Liver (tissue), 9 donors: ENCODE results near the gene MECR. TPM values are rescaled to one million over a fixed set of nuclear protein-coding genes. Genes with fewer than 3 reads are reported as not detected.

Source experiments
- DNase-seq: peaks from one replicate; pipeline ENCODE4 v3.0.0-alpha.2; 2017; ENCODE audit warnings: low spot score
- H3K27ac ChIP-seq, 2 donors: one replicate each; pipeline ENCODE4 v1.7.0; 2013; ENCODE audit warnings: inconsistent platforms in 2 of 2, low read length in 2 of 2, control low read depth in 1 of 2, low read depth in 1 of 2, mild to moderate bottlenecking in 1 of 2
- H3K27me3 ChIP-seq, 4 donors: one replicate each; pipeline versions ENCODE4 v1.6.1 to v1.7.0; 2013; ENCODE audit warnings: low read length in 3 of 4, inconsistent platforms in 1 of 4, mild to moderate bottlenecking in 1 of 4, moderate library complexity in 1 of 4; ENCODE audit not compliant: control insufficient read depth in 4 of 4, insufficient read depth in 4 of 4
- H3K36me3 ChIP-seq, 4 donors: one replicate each; pipeline versions ENCODE4 v1.6.1 to v1.7.0; 2013; ENCODE audit warnings: low read length in 3 of 4, mild to moderate bottlenecking in 3 of 4, low read depth in 1 of 4, moderate library complexity in 1 of 4; ENCODE audit not compliant: control insufficient read depth in 4 of 4, insufficient read depth in 3 of 4
- H3K4me1 ChIP-seq, 4 donors: one replicate each; pipeline versions ENCODE4 v1.6.1 to v1.7.0; 2013; ENCODE audit warnings: low read length in 3 of 4, mild to moderate bottlenecking in 3 of 4, moderate library complexity in 1 of 4; ENCODE audit not compliant: control insufficient read depth in 4 of 4, insufficient read depth in 4 of 4
- H3K4me3 ChIP-seq, 3 donors: one replicate each; pipeline versions ENCODE4 v1.6.1 to v1.7.0; 2013; ENCODE audit warnings: low read length in 3 of 3, control low read depth in 1 of 3, low read depth in 1 of 3, mild to moderate bottlenecking in 1 of 3
- H3K9ac ChIP-seq, 2 donors: one replicate each; pipeline ENCODE4 v1.7.0; 2013; ENCODE audit warnings: low read length in 2 of 2, mild to moderate bottlenecking in 2 of 2, moderate library complexity in 2 of 2, control low read depth in 1 of 2, low read depth in 1 of 2
- H3K9me3 ChIP-seq, 4 donors: one replicate each; pipeline versions ENCODE4 v1.6.1 to v1.7.0; 2013; ENCODE audit warnings: low read length in 3 of 4; ENCODE audit not compliant: control insufficient read depth in 4 of 4
- EGR1 ChIP-seq, 2 donors: IDR thresholded peaks; 2 replicates each; pipeline ENCODE4 v1.6.1; 2016 to 2018; ENCODE audit warnings: antibody characterized with exemption in 2 of 2, low read depth in 2 of 2
- FOXA1 ChIP-seq: IDR thresholded peaks from 2 replicates; pipeline ENCODE4 v1.6.1; 2016; ENCODE audit warnings: antibody characterized with exemption
- GABPA ChIP-seq, 2 donors: IDR thresholded peaks in 1 of 2; conservative IDR thresholded peaks in 1 of 2; 2 replicates each; pipeline ENCODE4 v1.6.1; 2016; ENCODE audit warnings: antibody characterized with exemption in 2 of 2, mild to moderate bottlenecking in 1 of 2, moderate library complexity in 1 of 2
- HNF4A ChIP-seq, 2 donors: conservative IDR thresholded peaks; 2 replicates each; pipeline ENCODE4 v1.6.1; 2016; ENCODE audit warnings: antibody characterized with exemption in 2 of 2, mild to moderate bottlenecking in 2 of 2
- HNF4G ChIP-seq: IDR thresholded peaks from 2 replicates; pipeline ENCODE4 v1.6.1; 2016; ENCODE audit warnings: antibody characterized with exemption
- JUND ChIP-seq, 2 donors: IDR thresholded peaks; 2 replicates each; pipeline ENCODE4 v1.6.1; 2016; ENCODE audit warnings: antibody characterized with exemption in 2 of 2
- NR2F2 ChIP-seq: IDR thresholded peaks from 2 replicates; pipeline ENCODE4 v1.6.1; 2016; ENCODE audit warnings: antibody characterized with exemption
- RAD21 ChIP-seq, 2 donors: IDR thresholded peaks; 2 replicates each; pipeline ENCODE4 v1.6.1; 2016; ENCODE audit warnings: antibody characterized with exemption in 2 of 2, mild to moderate bottlenecking in 2 of 2
- RXRA ChIP-seq, 2 donors: IDR thresholded peaks; 2 replicates each; pipeline ENCODE4 v1.6.1; 2017 to 2018; ENCODE audit warnings: antibody characterized with exemption in 2 of 2, mild to moderate bottlenecking in 1 of 2
- SP1 ChIP-seq: IDR thresholded peaks from 2 replicates; pipeline ENCODE4 v1.6.1; 2018; ENCODE audit warnings: antibody characterized with exemption, mild to moderate bottlenecking
- YY1 ChIP-seq: IDR thresholded peaks from 2 replicates; pipeline ENCODE4 v1.6.1; 2016; ENCODE audit warnings: antibody characterized with exemption, mild to moderate bottlenecking
- WGBS: extraction: QIAGEN DNeasy Blood & Tissue Kit; methylation state at CpG from one replicate; pipeline ENCODE4 v1.1.7; 2013; 5-methylcytosine and 5-hydroxymethylcytosine counted together
- polyA plus RNA-seq, 2 donors: library from polyadenylated mRNA; stranded (reverse) in 1 of 2; unstranded in 1 of 2; fragments of 200-250 nt in 1 of 2; fragments of >200 nt in 1 of 2; fragmentation: Nextera tagmentation in 1 of 2; extraction: Ambion mirVana in 1 of 2; gene quantifications; one replicate each; pipeline versions ENCODE4 v1.2.1 to v1.2.3, GENCODE V29; 2013 to 2015
- total RNA-seq, 2 donors: library from RNA; depleted of rRNA; stranded (reverse); fragments of >200 nt; gene quantifications; one replicate each; pipeline ENCODE4 v1.2.3, GENCODE V29; 2014
- TF ChIP-seq, protein P1 (sequence below): fragments of 150-350 bp; IDR thresholded peaks from 2 replicates; pipeline ENCODE4 v1.5.1; 2017; ENCODE audit warnings: improper control_type of control experiment, low read depth, low read length; ENCODE audit not compliant: missing input control
- TF ChIP-seq, protein P2 (sequence below): IDR thresholded peaks from 2 replicates; pipeline ENCODE4 v1.6.1; 2016; ENCODE audit warnings: antibody characterized with exemption
- TF ChIP-seq, protein P3 (sequence below): IDR thresholded peaks from 2 replicates; pipeline ENCODE4 v1.6.1; 2016; ENCODE audit warnings: antibody characterized with exemption
- TF ChIP-seq, protein P4 (sequence below): IDR thresholded peaks from 2 replicates; pipeline ENCODE4 v1.6.1; 2016; ENCODE audit warnings: antibody characterized with exemption, mild to moderate bottlenecking
- TF ChIP-seq, protein P5 (sequence below): IDR thresholded peaks from 2 replicates; pipeline ENCODE4 v1.6.1; 2016; ENCODE audit warnings: antibody characterized with exemption
- donor health status: healthy.
- donor health status: healthy.
- donor health status: healthy.
- donor health status: healthy.
- donor health status: healthy.

Gene MECR
- total and polyA plus RNA-seq, 4 donors: 7.5 to 19.9 (median 13.2) TPM

DNA sequence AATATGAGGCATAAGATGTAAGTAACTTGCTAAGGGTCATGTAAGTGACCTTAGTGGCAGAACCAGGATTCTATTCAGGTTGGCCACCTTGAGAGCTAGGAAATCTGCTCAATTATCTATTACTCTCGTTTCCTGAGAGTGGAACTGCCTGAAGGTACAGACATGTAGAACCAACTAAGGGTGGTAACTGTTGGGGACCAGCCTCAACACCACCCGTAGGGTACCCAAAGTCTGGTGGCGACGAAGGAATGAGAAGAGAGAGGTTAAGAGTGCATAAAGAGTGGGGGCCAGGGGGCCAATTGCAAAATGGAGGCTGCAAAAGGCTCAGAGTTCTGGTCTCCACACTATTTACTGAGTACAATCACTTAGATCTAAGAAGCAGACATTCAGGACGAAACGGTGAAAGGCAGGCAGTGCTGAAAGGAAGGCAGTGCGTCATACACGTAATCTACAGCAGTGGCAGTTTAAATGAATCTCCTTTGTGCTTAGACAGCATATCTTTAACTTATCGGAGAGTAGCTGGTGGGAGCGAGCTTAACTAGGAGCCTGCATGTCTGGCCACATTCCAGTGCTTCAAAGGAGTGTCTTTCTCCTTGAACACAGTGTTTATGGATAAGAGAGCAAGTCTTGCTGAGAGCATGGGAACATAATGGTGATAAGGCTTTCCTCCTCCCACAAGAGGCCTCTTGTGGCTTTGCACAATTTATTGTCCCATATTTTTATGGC is 74.0 kb downstream of the MECR start:
- TF ChIP-seq, protein P1, sequence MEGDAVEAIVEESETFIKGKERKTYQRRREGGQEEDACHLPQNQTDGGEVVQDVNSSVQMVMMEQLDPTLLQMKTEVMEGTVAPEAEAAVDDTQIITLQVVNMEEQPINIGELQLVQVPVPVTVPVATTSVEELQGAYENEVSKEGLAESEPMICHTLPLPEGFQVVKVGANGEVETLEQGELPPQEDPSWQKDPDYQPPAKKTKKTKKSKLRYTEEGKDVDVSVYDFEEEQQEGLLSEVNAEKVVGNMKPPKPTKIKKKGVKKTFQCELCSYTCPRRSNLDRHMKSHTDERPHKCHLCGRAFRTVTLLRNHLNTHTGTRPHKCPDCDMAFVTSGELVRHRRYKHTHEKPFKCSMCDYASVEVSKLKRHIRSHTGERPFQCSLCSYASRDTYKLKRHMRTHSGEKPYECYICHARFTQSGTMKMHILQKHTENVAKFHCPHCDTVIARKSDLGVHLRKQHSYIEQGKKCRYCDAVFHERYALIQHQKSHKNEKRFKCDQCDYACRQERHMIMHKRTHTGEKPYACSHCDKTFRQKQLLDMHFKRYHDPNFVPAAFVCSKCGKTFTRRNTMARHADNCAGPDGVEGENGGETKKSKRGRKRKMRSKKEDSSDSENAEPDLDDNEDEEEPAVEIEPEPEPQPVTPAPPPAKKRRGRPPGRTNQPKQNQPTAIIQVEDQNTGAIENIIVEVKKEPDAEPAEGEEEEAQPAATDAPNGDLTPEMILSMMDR: no peak
- TF ChIP-seq, protein P2, sequence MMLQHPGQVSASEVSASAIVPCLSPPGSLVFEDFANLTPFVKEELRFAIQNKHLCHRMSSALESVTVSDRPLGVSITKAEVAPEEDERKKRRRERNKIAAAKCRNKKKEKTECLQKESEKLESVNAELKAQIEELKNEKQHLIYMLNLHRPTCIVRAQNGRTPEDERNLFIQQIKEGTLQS: no peak
- TF ChIP-seq, protein P3, sequence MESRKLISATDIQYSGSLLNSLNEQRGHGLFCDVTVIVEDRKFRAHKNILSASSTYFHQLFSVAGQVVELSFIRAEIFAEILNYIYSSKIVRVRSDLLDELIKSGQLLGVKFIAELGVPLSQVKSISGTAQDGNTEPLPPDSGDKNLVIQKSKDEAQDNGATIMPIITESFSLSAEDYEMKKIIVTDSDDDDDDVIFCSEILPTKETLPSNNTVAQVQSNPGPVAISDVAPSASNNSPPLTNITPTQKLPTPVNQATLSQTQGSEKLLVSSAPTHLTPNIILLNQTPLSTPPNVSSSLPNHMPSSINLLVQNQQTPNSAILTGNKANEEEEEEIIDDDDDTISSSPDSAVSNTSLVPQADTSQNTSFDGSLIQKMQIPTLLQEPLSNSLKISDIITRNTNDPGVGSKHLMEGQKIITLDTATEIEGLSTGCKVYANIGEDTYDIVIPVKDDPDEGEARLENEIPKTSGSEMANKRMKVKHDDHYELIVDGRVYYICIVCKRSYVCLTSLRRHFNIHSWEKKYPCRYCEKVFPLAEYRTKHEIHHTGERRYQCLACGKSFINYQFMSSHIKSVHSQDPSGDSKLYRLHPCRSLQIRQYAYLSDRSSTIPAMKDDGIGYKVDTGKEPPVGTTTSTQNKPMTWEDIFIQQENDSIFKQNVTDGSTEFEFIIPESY: no peak
- TF ChIP-seq RAD21 (IDR thresholded peaks at IDR 0.05) (no peak), NR2F2 (peak; percentile 15), SP1 (no peak), RXRA (IDR thresholded peaks at IDR 0.05) (no peak), GABPA (IDR thresholded peaks at IDR 0.05 in 1 of 2, conservative IDR thresholded peaks at IDR 0.05 in 1 of 2) (no peak)
- 76% methylated on average over 10 of the region's 10 CpGs for WGBS
- Histone ChIP-seq H3K36me3 (peaks cover 17 to 56% (median 43%) of the 10 kb centered on the region in 4 donors), H3K9ac (no peak overlapping the region), H3K4me3 (no peak overlapping the region), H3K9me3 (no peaks in the 10 kb centered on the region), H3K27ac (no peak overlapping the region), H3K4me1 (peaks cover 2 to 21% (median 13%) of the 10 kb centered on the region in 4 donors), H3K27me3 (no peaks in the 10 kb centered on the region)
- no peak for DNase-seq

DNA sequence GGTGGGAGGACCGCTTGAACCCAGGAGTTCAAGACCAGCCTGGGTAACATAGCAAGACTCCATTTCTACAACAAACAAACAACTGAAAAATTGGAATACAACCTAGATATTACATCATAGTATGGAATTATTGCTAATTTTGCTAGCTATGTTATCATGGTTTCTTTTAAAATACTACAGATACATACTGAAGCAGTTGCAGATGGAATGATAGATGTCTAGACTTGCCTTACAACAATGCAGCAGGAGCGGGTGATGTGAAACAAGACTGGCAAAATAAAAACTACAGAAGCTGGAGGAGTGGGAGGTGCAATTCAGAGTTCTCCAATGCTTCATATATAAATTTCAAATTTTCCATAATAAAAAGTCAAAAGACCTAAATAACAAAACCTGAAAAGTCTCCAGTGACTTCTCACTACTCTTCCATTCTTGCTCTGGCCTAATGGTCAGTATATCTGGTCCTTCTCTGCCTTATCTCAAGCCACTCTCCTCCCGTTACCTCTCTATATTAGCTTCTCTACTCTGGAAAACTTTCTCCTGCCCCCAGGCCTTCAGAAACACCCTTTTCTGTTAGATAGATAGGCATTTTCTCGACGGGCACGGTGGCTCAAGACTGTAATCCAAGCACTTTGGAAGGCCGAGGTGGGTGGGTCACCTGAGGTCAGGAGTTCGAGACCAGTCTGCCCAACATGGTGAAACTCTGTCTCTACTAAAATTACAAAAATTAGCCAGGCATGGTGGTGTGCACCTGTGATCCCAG is 78.5 kb downstream of the MECR start:
- H3K4me3 ChIP-seq: no peak overlapping the region
- peaks cover 19 to 63% (median 48%) of the 10 kb centered on the region in 4 donors for H3K36me3 ChIP-seq
- no peak for TF ChIP-seq JUND (IDR thresholded peaks at IDR 0.05)
- no peak for TF ChIP-seq HNF4G
- TF ChIP-seq, protein P4, sequence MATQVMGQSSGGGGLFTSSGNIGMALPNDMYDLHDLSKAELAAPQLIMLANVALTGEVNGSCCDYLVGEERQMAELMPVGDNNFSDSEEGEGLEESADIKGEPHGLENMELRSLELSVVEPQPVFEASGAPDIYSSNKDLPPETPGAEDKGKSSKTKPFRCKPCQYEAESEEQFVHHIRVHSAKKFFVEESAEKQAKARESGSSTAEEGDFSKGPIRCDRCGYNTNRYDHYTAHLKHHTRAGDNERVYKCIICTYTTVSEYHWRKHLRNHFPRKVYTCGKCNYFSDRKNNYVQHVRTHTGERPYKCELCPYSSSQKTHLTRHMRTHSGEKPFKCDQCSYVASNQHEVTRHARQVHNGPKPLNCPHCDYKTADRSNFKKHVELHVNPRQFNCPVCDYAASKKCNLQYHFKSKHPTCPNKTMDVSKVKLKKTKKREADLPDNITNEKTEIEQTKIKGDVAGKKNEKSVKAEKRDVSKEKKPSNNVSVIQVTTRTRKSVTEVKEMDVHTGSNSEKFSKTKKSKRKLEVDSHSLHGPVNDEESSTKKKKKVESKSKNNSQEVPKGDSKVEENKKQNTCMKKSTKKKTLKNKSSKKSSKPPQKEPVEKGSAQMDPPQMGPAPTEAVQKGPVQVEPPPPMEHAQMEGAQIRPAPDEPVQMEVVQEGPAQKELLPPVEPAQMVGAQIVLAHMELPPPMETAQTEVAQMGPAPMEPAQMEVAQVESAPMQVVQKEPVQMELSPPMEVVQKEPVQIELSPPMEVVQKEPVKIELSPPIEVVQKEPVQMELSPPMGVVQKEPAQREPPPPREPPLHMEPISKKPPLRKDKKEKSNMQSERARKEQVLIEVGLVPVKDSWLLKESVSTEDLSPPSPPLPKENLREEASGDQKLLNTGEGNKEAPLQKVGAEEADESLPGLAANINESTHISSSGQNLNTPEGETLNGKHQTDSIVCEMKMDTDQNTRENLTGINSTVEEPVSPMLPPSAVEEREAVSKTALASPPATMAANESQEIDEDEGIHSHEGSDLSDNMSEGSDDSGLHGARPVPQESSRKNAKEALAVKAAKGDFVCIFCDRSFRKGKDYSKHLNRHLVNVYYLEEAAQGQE: no peak
- TF ChIP-seq, protein P3: no peak
- no peak for TF ChIP-seq YY1
- no peak for TF ChIP-seq GABPA (IDR thresholded peaks at IDR 0.05 in 1 of 2, conservative IDR thresholded peaks at IDR 0.05 in 1 of 2)
- TF ChIP-seq NR2F2: no peak
- TF ChIP-seq FOXA1: no peak
- TF ChIP-seq, protein P5, sequence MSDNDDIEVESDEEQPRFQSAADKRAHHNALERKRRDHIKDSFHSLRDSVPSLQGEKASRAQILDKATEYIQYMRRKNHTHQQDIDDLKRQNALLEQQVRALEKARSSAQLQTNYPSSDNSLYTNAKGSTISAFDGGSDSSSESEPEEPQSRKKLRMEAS: no peak
- TF ChIP-seq RXRA (IDR thresholded peaks at IDR 0.05): no peak
- no peak for TF ChIP-seq SP1
- no peak for TF ChIP-seq HNF4A (conservative IDR thresholded peaks at IDR 0.05)
- TF ChIP-seq, protein P2: no peak
- TF ChIP-seq EGR1 (IDR thresholded peaks at IDR 0.05; ENCODE audit: low read depth in 2 of 2): no peak
- TF ChIP-seq RAD21 (IDR thresholded peaks at IDR 0.05): no peak
- H3K9me3 ChIP-seq: no peaks in the 10 kb centered on the region
- WGBS: 92% methylated on average over 8 of the region's 8 CpGs
- no peak for DNase-seq
- no peaks in the 10 kb centered on the region for H3K27me3 ChIP-seq
- H3K9ac ChIP-seq: no peak overlapping the region
- H3K4me1 ChIP-seq: peaks cover 0 to 30% (median 22%) of the 10 kb centered on the region in 4 donors
- no peak overlapping the region for H3K27ac ChIP-seq
